WERI-Rb-1 (cell line): ENCODE data around the gene SGMS1.

ENCODE experiments used
- DNase-seq: peaks from one replicate; pipeline ENCODE4 v3.0.0-alpha.2; 2020
- H3K27ac ChIP-seq: fragments of 250-450 bp; sonication (Bioruptor Pico); 2 replicates; pipeline ENCODE4 v1.5.1; 2020; ENCODE audit warnings: mild to moderate bottlenecking, moderate library complexity
- H3K27me3 ChIP-seq: fragments of 250-450 bp; sonication (Bioruptor Pico); 2 replicates; pipeline ENCODE4 v1.5.1; 2021; ENCODE audit warnings: mild to moderate bottlenecking, low read depth, moderate library complexity; ENCODE audit not compliant: insufficient read depth, severe bottlenecking
- H3K36me3 ChIP-seq: fragments of 250-450 bp; sonication (Bioruptor Pico); 2 replicates; pipeline ENCODE4 v1.5.1; 2020; ENCODE audit warnings: mild to moderate bottlenecking, moderate library complexity
- H3K4me3 ChIP-seq: 2 replicates; pipeline ENCODE4 v1.5.1; 2011; ENCODE audit warnings: low read depth, mild to moderate bottlenecking, control low read depth, low read length
- H3K9me3 ChIP-seq: fragments of 250-450 bp; sonication (Bioruptor Pico); 2 replicates; pipeline ENCODE4 v1.5.1; 2021; ENCODE audit warnings: mild to moderate bottlenecking, moderate library complexity; ENCODE audit not compliant: severe bottlenecking
- CTCF ChIP-seq: IDR thresholded peaks from 2 replicates; pipeline ENCODE4 v1.5.1; 2011; ENCODE audit warnings: low read depth, mild to moderate bottlenecking, control low read depth, inconsistent platforms, low read length

SGMS1 gene

DNA sequence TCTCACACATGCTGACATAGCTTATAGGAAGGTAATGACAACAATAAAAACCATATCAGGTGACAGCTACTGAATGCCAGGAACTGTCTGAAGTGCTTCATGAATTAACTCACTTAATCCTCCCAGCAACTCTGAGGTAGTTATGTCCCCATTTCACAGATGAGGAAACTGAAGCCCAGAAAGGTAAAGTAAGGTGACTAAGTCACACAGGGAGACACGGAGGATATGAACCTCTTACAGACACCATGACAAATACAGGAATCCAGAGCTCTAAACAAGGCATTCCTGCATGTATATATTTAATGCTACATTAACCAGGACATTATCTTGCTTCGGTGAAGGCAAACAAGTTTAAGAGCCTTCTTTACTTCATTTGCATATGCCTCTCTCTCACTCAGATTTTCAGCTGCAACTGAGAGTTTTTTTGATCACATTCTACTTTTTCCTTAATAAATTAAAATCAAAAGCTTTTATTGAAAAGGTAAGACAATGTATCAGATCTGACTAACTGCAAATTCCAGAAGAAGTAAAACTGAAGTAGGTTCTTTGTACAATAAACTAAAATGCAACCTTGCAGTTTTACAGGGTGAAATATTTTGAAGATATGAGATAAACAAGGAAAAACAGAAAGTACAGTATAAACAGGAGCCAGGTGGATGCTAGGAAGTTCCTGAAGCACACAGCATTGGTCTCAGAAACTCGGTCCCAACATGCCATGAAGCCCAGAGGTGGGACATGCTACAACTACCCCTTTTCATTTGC, 79.5 kb downstream of the SGMS1 start:
- DNase-seq = no peak
- Histone ChIP-seq H3K36me3 (no peaks in the 10 kb centered on the region), H3K9me3 (no peaks in the 10 kb centered on the region), H3K27ac (no peak overlapping the region), H3K4me3 (no peak overlapping the region), H3K27me3 (no peaks in the 10 kb centered on the region)
- TF ChIP-seq CTCF = no peak

DNA sequence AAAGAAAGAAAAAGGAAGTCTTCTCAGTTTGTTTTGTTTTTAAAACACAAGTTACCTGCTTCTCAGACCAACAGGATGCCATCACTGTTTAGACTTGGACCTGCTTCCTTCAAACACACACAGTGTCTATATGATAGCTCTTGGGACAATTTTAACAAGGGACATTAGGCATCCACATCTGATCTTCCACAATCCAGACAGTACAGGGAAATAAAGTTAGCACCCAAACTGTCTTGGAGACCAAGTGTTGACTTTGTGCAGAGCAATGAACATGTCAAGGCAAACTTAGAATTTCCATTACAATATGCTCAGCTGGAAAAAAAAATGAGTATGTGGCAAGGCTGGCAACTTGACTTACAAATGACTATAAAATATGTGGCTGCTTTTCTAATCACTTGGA, 80.9 kb downstream of the SGMS1 start:
- TF ChIP-seq CTCF = no peak
- no peak for DNase-seq
- no peak overlapping the region for H3K27ac ChIP-seq
- H3K27me3 ChIP-seq = no peaks in the 10 kb centered on the region
- no peaks in the 10 kb centered on the region for H3K9me3 ChIP-seq
- H3K36me3 ChIP-seq = no peaks in the 10 kb centered on the region
- no peak overlapping the region for H3K4me3 ChIP-seq

- H3K4me3 ChIP-seq = no peak overlapping the region
Observed at GRCh38 chr10:50541921-50542320, 81.8 kb downstream of the SGMS1 start.

DNA sequence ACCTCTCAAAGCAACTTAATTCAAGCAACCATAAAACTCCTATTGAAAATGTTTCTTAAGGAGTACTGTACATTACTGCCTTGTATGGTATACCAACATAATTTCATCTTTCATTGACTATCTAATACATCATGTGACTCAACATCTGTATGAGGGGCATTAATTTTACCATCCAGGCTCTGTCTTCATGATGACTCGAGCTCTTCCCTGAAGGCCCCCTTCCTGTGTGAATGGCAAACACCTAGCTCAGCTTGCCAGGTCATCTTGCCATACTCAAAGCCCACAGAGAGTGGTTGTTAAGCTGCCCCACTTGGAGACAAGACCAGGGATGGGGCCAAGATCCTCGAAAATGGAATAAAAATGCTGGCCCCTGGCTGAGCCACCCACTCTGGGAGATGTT, 82.4 kb downstream of the SGMS1 start:
- H3K9me3 ChIP-seq = no peaks in the 10 kb centered on the region
- DNase-seq = no peak
- no peaks in the 10 kb centered on the region for H3K36me3 ChIP-seq
- H3K27ac ChIP-seq = no peak overlapping the region
- H3K27me3 ChIP-seq = no peaks in the 10 kb centered on the region
- TF ChIP-seq CTCF = no peak
- H3K4me3 ChIP-seq = no peak overlapping the region

More at GRCh38 chr10:50541921-50542320, 81.8 kb downstream of the SGMS1 start:
- no peaks in the 10 kb centered on the region for H3K36me3 ChIP-seq
- TF ChIP-seq CTCF = no peak
- H3K9me3 ChIP-seq = no peaks in the 10 kb centered on the region
- DNase-seq = no peak
- H3K27me3 ChIP-seq = no peaks in the 10 kb centered on the region
- no peak overlapping the region for H3K27ac ChIP-seq

- no peak for TF ChIP-seq CTCF
- Histone ChIP-seq H3K9me3 (no peaks in the 10 kb centered on the region), H3K36me3 (no peaks in the 10 kb centered on the region), H3K27ac (no peak overlapping the region), H3K4me3 (no peak overlapping the region), H3K27me3 (no peaks in the 10 kb centered on the region)
- DNase-seq = no peak
Observed at GRCh38 chr10:50540826-50541122, 83.0 kb downstream of the SGMS1 start.
